ENCODE measurements around the gene PYGO2.
A peak's percentile ranks its signal among the peaks of the same experiment; 100 is the strongest.
"Not testable (repeated sequence)": the region's sequence is repeated elsewhere in the genome, so short reads cannot be mapped to it uniquely, and the experiment has no call there.

Gene PYGO2

GRCh38 chr1:154940213-154940560 is 21.4 kb downstream of the PYGO2 start:
- no peak for DNase-seq

GRCh38 chr1:154938604-154939399 is 22.8 kb downstream of the PYGO2 start:
- DNase-seq: no peak

GRCh38 chr1:154937988-154938386 is 23.6 kb downstream of the PYGO2 start:
- DNase-seq: no peak

GRCh38 chr1:154937085-154937987 is 24.2 kb downstream of the PYGO2 start:
- peak; percentile 80 for DNase-seq

- DNase-seq: peak; percentile 88
Observed at GRCh38 chr1:154936555-154937084, 25.0 kb downstream of the PYGO2 start, which contains the start of gene PMVK. Gene PMVK (minus strand): TSS chr1:154936719. CDS start chr1:154936685, 34 bp downstream.

- no peak for DNase-seq
Observed at GRCh38 chr1:154935749-154936554, 25.6 kb downstream of the PYGO2 start.

- DNase-seq: no peak
Observed at GRCh38 chr1:154934358-154934948, 27.1 kb downstream of the PYGO2 start.

- no peak for DNase-seq
Observed at GRCh38 chr1:154931940-154932487, 29.6 kb downstream of the PYGO2 start.

GRCh38 chr1:154926201-154926600 is 35.4 kb downstream of the PYGO2 start:
- DNase-seq: no peak

- no peak for DNase-seq
Observed at GRCh38 chr1:154925335-154926170, 36.0 kb downstream of the PYGO2 start.

GRCh38 chr1:154923695-154924094 is 37.9 kb downstream of the PYGO2 start:
- DNase-seq: no peak

GRCh38 chr1:154913273-154913672 is 48.3 kb downstream of the PYGO2 start:
- no peak for DNase-seq

GRCh38 chr1:154912755-154913154 is 48.8 kb downstream of the PYGO2 start:
- DNase-seq: no peak

GRCh38 chr1:154911691-154912550 is 49.7 kb downstream of the PYGO2 start:
- no peak for DNase-seq

- DNase-seq: no peak
Observed at GRCh38 chr1:154910851-154911250, 50.7 kb downstream of the PYGO2 start.

GRCh38 chr1:154908937-154909336 is 52.6 kb downstream of the PYGO2 start:
- no peak for DNase-seq

- DNase-seq: not testable (repeated sequence)
Observed at GRCh38 chr1:154908129-154908528, 53.5 kb downstream of the PYGO2 start.

All from NCI-H226 (cell line).